ENCODE results near the gene OR2M4.

OR2M4 gene

GRCh38 chr1:248231117-248231516, at the start of gene OR2M4:
TSS of gene OR2M4 (plus strand) at chr1:248231417. CDS start at chr1:248238929, 7,512 bp downstream.
- Histone ChIP-seq H3K27me3 (no peaks in the 10 kb centered on the region), H3K4me1 (no peaks in the 10 kb centered on the region), H3K4me3 (no peak within 1 kb of the TSS), H3K36me3 (no peaks in the 10 kb centered on the region), H3K27ac (no peak within 1 kb of the TSS), H3K9me3 (peaks cover 0 to 7% (median 0%) of the 10 kb centered on the region in 3 donors)
- no peak for DNase-seq
- TF ChIP-seq CTCF (IDR thresholded peaks at IDR 0.05) = no peak
- intact Hi-C loops (cut with DNase I; ENCODE audit: low total_unique reads) = no loop called here

- Histone ChIP-seq H3K36me3 (no peaks in the 10 kb centered on the region), H3K4me3 (no peak overlapping the region), H3K27me3 (no peaks in the 10 kb centered on the region), H3K27ac (no peak overlapping the region), H3K4me1 (no peaks in the 10 kb centered on the region), H3K9me3 (no peaks in the 10 kb centered on the region)
- TF ChIP-seq CTCF (IDR thresholded peaks at IDR 0.05) = no peak
- DNase-seq = no peak
- intact Hi-C loops (cut with DNase I; ENCODE audit: low total_unique reads) = no loop called here
Observed at GRCh38 chr1:248183996-248184395, 47.2 kb upstream of the OR2M4 start.

GRCh38 chr1:248187363-248187762, 43.9 kb upstream of the OR2M4 start:
- H3K4me1 ChIP-seq = no peaks in the 10 kb centered on the region
- DNase-seq = no peak
- H3K36me3 ChIP-seq = no peaks in the 10 kb centered on the region
- no peaks in the 10 kb centered on the region for H3K27me3 ChIP-seq
- TF ChIP-seq CTCF (IDR thresholded peaks at IDR 0.05) = no peak
- H3K4me3 ChIP-seq = no peak overlapping the region
- H3K27ac ChIP-seq = no peak overlapping the region
- intact Hi-C loops (cut with DNase I; ENCODE audit: low total_unique reads) = no loop called here
- no peaks in the 10 kb centered on the region for H3K9me3 ChIP-seq

GRCh38 chr1:248189026-248189425, 42.2 kb upstream of the OR2M4 start:
- H3K9me3 ChIP-seq = no peaks in the 10 kb centered on the region
- no peak overlapping the region for H3K27ac ChIP-seq
- H3K4me1 ChIP-seq = no peaks in the 10 kb centered on the region
- no peak overlapping the region for H3K4me3 ChIP-seq
- H3K36me3 ChIP-seq = no peaks in the 10 kb centered on the region
- TF ChIP-seq CTCF (IDR thresholded peaks at IDR 0.05) = no peak
- intact Hi-C loops (cut with DNase I; ENCODE audit: low total_unique reads) = no loop called here
- no peaks in the 10 kb centered on the region for H3K27me3 ChIP-seq
- DNase-seq = no peak

GRCh38 chr1:248194117-248194516, 37.1 kb upstream of the OR2M4 start:
- no peak overlapping the region for H3K4me3 ChIP-seq
- H3K9me3 ChIP-seq = no peaks in the 10 kb centered on the region
- H3K36me3 ChIP-seq = no peaks in the 10 kb centered on the region
- no peak for DNase-seq
- H3K27ac ChIP-seq = no peak overlapping the region
- intact Hi-C loops (cut with DNase I; ENCODE audit: low total_unique reads) = no loop called here
- no peaks in the 10 kb centered on the region for H3K27me3 ChIP-seq
- H3K4me1 ChIP-seq = no peaks in the 10 kb centered on the region
- TF ChIP-seq CTCF (IDR thresholded peaks at IDR 0.05) = no peak

- Histone ChIP-seq H3K27ac (no peak within 1 kb of the TSS), H3K9me3 (no peaks in the 10 kb centered on the region), H3K4me1 (no peaks in the 10 kb centered on the region), H3K4me3 (no peak within 1 kb of the TSS), H3K36me3 (no peaks in the 10 kb centered on the region), H3K27me3 (no peaks in the 10 kb centered on the region)
- no peak for TF ChIP-seq CTCF (IDR thresholded peaks at IDR 0.05)
- intact Hi-C loops (cut with DNase I; ENCODE audit: low total_unique reads) = no loop called here
- DNase-seq = no peak
Observed at GRCh38 chr1:248196965-248197364, 34.3 kb upstream of the OR2M4 start, which contains the start of gene OR2M3. TSS of gene OR2M3 (plus strand) at chr1:248197265. CDS start at chr1:248203068, 5,803 bp downstream.
